Mesothelial cell of epicardium (in vitro differentiated cells): ENCODE results near the gene CCNI. TPM values are rescaled to one million over a fixed set of nuclear protein-coding genes. Genes with fewer than 3 reads are reported as not detected.

Source experiments
- DNase-seq, 2 experiments: peaks; one replicate each; pipeline ENCODE4 v3.0.0; 2021; ENCODE audit warnings: low spot score in 2 of 2; ENCODE audit not compliant: unreplicated experiment in 2 of 2
- H3K27ac Mint-ChIP-seq: 2 replicates; pipeline ENCODE4 v1.8.0; 2021; ENCODE audit warnings: mixed read lengths
- H3K27me3 Mint-ChIP-seq: 2 replicates; pipeline ENCODE4 v1.8.0; 2021; ENCODE audit warnings: low read depth, mixed read lengths
- H3K36me3 Mint-ChIP-seq: 2 replicates; pipeline ENCODE4 v1.8.0; 2021; ENCODE audit warnings: mixed read lengths
- H3K4me1 Mint-ChIP-seq: 2 replicates; pipeline ENCODE4 v1.8.0; 2021; ENCODE audit warnings: mixed read lengths
- H3K4me3 Mint-ChIP-seq: 2 replicates; pipeline ENCODE4 v1.8.0; 2021; ENCODE audit warnings: mild to moderate bottlenecking, moderate library complexity, mixed read lengths
- H3K9me3 Mint-ChIP-seq: 2 replicates; pipeline ENCODE4 v1.8.0; 2021; ENCODE audit warnings: mixed read lengths
- total RNA-seq: library from RNA; stranded (reverse); gene quantifications from 3 replicates; pipeline ENCODE4 v1.2.1, GENCODE V29; 2021
- TF ChIP-seq, protein P1 (sequence below): fragments of 200-600 bp; sonication (generic); IDR thresholded peaks from one replicate; pipeline ENCODE4 v1.5.0; 2021; ENCODE audit warnings: antibody characterized with exemption; ENCODE audit not compliant: unreplicated experiment

CCNI gene
- total RNA-seq, 1 donor from 2014 or later: 245 TPM

DNA sequence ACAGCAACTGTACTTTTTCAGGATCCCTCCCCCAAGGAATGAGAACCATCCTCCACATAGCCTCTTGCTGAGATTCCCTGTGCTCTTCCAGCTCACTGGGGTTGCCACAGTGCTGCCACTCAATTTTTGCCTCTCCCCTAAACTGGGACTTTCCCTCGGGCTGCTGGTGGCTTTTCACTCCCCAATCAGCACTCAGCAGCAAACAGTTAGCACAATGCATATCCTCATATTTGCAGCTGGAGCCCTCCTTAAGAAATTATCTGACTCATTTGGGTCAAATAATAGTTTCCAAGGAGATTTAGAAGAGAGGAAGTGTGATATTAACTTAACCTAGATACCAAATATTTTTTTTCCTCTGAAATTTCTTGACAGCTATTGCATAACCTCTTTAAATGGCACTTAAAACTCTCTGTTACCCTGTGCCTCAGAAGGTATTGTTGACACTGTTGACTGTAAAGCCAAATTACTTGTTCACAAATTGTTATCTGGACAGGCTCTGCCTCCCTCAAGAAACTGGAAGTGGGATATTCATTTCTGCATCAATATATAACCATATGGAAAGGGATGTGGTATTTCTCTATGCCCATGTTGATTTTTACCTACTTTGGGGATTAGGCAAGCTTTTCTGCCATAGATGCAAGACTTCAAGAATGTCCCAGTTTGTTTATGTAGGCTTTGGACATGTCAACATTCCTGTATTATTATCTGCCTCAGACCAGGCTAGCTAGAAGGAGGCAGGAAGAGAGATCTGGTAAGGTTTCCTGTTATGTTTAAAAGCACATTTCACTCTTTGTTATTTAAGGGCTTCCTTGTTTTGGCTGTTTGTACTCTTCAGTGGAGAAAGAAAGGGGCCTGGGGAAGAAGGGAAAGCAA is 68.2 kb downstream of the CCNI start:
- Mint-ChIP-seq H3K36me3 (peaks cover 7% of the 10 kb centered on the region), H3K4me1 (peaks cover 35% of the 10 kb centered on the region), H3K9me3 (no peaks in the 10 kb centered on the region), H3K27me3 (no peaks in the 10 kb centered on the region), H3K4me3 (no peak overlapping the region), H3K27ac (peak overlapping the region; percentile 86)
- no peak for DNase-seq
- TF ChIP-seq, protein P1, sequence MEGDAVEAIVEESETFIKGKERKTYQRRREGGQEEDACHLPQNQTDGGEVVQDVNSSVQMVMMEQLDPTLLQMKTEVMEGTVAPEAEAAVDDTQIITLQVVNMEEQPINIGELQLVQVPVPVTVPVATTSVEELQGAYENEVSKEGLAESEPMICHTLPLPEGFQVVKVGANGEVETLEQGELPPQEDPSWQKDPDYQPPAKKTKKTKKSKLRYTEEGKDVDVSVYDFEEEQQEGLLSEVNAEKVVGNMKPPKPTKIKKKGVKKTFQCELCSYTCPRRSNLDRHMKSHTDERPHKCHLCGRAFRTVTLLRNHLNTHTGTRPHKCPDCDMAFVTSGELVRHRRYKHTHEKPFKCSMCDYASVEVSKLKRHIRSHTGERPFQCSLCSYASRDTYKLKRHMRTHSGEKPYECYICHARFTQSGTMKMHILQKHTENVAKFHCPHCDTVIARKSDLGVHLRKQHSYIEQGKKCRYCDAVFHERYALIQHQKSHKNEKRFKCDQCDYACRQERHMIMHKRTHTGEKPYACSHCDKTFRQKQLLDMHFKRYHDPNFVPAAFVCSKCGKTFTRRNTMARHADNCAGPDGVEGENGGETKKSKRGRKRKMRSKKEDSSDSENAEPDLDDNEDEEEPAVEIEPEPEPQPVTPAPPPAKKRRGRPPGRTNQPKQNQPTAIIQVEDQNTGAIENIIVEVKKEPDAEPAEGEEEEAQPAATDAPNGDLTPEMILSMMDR: no peak

DNA sequence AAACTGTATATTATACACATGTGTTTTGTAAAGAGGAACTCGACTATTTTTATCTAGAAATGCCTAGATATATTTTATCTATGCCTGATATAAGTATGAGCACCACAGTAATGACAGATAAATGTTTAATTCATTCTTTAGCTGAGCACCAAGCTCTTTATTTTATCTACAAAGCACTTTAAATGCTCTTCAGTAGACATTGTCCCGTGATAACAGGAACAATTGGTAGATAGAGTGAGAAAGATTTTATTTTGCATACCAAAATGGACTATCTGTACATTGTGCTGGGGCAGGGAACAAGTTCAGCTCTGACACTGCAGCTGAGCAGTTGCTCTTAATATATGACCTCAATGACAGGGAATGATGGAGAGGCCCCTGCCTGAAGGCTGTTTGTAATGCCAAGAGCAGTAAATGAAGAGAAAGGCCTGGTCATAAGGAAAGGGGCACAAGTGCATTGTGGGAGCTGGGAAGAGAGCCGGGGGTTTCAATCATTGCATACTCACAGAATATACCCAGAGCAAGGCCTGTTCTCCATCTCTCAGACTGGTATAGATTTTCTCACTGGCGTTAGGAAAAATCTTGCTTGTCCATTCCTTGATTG is 68.9 kb downstream of the CCNI start:
- H3K9me3 Mint-ChIP-seq: no peaks in the 10 kb centered on the region
- H3K27ac Mint-ChIP-seq: peak overlapping the region; percentile 86
- TF ChIP-seq, protein P1: no peak
- H3K27me3 Mint-ChIP-seq: no peaks in the 10 kb centered on the region
- no peak for DNase-seq
- H3K4me3 Mint-ChIP-seq: no peak overlapping the region
- peaks cover 7% of the 10 kb centered on the region for H3K36me3 Mint-ChIP-seq
- H3K4me1 Mint-ChIP-seq: peaks cover 42% of the 10 kb centered on the region

DNA sequence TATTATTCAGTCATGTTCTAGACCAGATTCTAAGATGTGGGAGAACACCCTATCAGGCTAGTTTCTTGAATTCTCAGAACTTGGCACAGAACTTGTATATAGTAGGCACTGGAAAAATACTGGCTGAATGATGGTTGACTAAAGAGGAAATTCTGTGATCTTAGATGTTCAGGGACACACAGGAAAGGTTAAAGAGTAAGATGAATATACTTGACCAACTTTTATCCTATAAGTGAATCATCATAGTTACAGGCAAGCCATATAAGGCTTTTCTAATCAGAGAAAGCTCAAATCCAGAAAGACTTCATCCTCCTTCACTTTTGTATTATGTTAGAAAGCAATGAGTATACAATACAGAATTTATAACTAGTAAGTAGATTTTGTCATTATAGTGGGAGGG is 72.4 kb downstream of the CCNI start:
- peaks cover 13% of the 10 kb centered on the region for H3K36me3 Mint-ChIP-seq
- no peak for DNase-seq

DNA sequence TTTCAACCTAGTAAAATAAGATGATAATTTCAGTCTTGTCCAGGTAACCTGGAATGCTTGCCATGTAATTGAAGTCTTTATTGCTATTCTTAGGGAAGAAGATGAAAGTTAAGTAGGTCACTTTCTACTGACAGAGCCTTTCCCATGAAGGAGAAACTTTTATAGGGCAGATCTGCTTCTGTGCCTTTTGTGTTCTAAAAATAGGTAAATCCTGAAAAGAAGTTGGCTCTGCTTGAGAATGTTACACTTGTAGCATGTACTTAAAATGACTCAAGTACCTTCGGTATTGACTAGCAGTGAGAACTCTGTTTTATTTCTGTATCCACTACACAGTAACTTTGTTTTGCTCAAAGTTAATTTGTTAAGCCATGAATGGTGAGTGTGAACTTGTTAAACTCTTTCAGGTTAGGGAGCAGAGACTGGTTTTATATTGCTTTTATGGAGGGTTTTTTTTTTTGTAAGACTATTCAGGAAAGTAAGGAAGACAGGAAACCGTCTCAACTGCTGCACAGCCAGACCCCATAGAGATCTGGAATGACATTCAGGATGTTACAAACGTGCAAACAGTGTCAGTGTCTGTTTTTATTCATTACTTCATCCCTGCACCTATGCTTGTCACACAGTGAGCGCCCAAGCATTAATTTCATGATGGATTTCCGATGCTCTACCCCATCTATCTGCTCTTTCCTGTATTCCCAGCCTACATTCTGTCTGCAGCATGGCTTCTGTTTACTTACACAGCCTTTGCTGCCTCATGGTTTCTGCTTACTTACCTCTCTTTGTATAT is 73.3 kb downstream of the CCNI start:
- Mint-ChIP-seq H3K27me3 (no peaks in the 10 kb centered on the region), H3K36me3 (peaks cover 20% of the 10 kb centered on the region), H3K4me3 (no peak overlapping the region), H3K9me3 (peaks cover 5% of the 10 kb centered on the region), H3K27ac (peak overlapping the region; percentile 63), H3K4me1 (peaks cover 29% of the 10 kb centered on the region)
- no peak for DNase-seq
- TF ChIP-seq, protein P1: no peak

More for the DNA sequence above, 72.4 kb downstream of the CCNI start:
- Mint-ChIP-seq H3K27ac (no peak overlapping the region), H3K4me3 (no peak overlapping the region), H3K9me3 (peaks cover 2% of the 10 kb centered on the region), H3K27me3 (no peaks in the 10 kb centered on the region), H3K4me1 (peaks cover 38% of the 10 kb centered on the region)
- TF ChIP-seq, protein P1: no peak

DNA sequence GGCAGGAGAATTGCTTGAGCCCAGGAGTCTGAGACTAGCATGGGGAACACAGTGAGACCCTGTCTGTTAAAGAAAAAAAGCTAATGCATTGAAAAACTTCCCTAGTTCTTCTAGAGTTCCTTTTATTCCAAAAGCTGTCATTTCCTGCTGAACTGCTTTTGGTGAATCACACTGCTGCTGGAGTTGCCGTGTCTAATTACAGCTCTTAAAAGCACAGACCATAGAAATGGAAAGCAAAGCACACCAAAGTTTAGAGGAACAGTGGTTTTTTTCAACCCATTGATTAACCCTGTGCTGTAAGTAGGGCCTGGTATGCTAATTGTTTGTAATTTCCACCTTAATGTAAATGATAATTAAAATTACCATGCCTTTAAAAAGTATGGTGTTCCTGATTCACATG is 73.9 kb downstream of the CCNI start:
- no peak overlapping the region for H3K4me3 Mint-ChIP-seq
- TF ChIP-seq, protein P1: no peak
- DNase-seq: no peak
- H3K36me3 Mint-ChIP-seq: peaks cover 26% of the 10 kb centered on the region
- H3K27ac Mint-ChIP-seq: peak overlapping the region; percentile 63
- no peaks in the 10 kb centered on the region for H3K27me3 Mint-ChIP-seq
- peaks cover 23% of the 10 kb centered on the region for H3K4me1 Mint-ChIP-seq
- H3K9me3 Mint-ChIP-seq: peaks cover 5% of the 10 kb centered on the region
